GM12892 (cell line): ENCODE data around the gene GSTA2.

Experiments used
- DNase-seq: peaks from one replicate; pipeline ENCODE4 v3.0.0; 2011; ENCODE audit not compliant: insufficient read length
- FAIRE-seq: peaks from 2 replicates; lab custom pipeline; 2011; peaks lifted over from hg19 to GRCh38; lab: Jason Lieb, UNC
- POLR2A ChIP-seq: IDR thresholded peaks from 2 replicates; pipeline ENCODE4 v1.6.1; 2011; ENCODE audit warnings: low read depth, low read length, control low read depth
- POLR2AphosphoS5 ChIP-seq: IDR thresholded peaks from 2 replicates; pipeline ENCODE4 v1.6.1; 2011; ENCODE audit warnings: low read depth, low read length, control low read depth
- TAF1 ChIP-seq: IDR thresholded peaks from 2 replicates; pipeline ENCODE4 v1.6.1; 2011; ENCODE audit warnings: low read depth, mild to moderate bottlenecking, control low read depth, low read length, borderline replicate concordance

GSTA2 gene

GRCh38 chr6:52704060-52704459 lies 59.2 kb downstream of the GSTA2 start:
- FAIRE-seq (no peak), DNase-seq (no peak)
- TF ChIP-seq POLR2A: no peak
- TF ChIP-seq TAF1: no peak
- TF ChIP-seq POLR2AphosphoS5: no peak
